NCI-H510A treated with DMSO at 0.1 percent for 48 hours (cell line): ENCODE data around the gene TTC28.
"Not testable (repeated sequence)": the region's sequence is repeated elsewhere in the genome, so short reads cannot be mapped to it uniquely, and the experiment has no call there.

Experiments
- DNase-seq: peaks from one replicate; lab custom pipeline; 2025; lab: John Stamatoyannopoulos, UW

TTC28 gene

GRCh38 chr22:28102151-28102812 lies 577.4 kb downstream of the TTC28 start:
- DNase-seq = no peak

DNA sequence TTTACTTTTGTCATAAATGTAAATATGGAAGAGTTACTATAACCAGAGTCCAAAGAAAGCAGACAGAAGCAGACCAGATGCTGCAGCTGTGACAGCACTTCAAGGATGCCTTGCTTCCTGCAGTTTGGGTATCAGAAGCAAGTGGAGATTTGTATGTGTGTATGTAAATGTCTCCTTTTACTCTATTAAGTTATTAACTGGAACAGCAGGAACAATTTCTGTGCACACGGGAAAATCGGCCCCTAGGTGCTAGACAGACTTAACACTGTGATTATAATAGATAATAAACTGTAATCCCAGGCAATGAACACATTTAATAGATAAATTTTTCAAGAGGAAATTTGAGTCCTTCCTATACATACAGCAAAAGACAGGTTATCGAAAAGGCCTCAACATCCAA lies 582.0 kb downstream of the TTC28 start:
- no peak for DNase-seq

DNA sequence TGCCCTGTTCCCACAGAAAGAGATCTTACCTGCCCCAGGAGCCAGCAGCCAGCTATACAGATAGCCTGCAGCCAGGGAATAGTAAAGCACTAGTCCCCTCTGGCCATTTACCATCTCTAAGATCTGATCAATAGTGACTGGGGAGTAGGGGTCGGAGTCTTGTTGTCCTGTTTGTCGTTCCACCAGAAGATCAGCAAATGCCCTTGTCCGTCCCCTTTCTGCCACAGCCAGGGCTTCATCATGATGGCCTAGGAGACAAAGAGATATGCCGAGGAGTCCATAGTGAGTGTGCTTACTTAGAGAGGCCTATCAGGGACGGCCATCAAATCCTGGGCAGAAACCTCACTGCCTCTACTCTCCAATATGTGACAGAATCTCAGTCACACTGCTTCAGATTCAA lies 583.5 kb downstream of the TTC28 start:
- DNase-seq = no peak

DNA sequence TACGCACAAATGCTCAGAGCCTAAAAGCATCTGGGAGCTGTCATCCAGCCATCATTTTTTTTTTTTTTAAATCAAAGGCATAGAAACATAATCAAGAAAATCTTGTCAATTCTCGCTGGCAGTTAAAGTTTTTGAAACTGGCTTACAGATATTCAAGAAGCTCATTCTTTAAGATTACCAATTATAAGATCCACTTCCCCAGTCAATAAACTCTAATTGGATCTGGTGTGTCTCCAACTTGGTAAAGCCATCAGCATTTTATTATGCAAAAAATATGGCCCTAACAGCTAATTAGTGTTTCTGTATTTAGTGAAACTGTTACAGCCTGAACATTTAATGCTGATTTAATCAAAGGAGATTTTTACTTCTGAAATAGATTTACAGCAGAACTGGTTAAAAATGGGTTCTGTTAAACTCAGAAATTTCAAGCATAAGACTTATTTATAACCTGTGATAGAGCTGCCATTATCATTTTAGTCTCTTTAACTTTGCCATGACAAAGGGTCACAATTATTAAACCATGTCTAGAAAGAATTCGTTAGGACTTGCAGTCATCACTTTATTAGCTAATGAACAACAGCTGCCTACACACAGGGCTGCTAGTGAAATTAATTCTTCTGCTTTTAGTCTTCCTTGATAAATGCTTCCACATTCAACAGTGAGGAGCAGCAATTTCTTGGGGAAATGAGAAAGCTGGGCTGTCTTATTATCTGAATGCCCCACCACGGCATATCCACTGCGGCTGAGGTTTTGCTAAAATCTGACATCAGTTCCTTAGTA lies 584.1 kb downstream of the TTC28 start:
- DNase-seq = no peak

GRCh38 chr22:28094771-28095170 lies 584.9 kb downstream of the TTC28 start:
- DNase-seq = no peak

DNA sequence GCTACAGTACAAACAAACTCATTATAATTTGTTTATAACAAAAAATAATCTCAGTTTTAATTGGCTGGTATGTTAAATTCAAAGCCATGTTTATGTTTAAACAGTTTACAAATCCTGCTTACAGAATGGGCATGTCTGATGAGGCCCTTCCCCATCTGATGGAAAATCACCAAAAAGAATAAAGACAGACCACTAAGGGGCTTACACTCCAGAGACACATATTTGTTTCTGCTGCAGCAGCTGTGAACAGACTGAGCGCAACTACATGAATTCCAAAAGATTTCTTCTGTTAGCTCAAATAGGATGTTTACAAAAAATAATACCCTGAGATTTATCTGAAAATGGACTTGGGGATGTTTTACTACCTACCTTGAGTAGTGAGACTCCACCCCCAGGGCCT lies 585.9 kb downstream of the TTC28 start:
- DNase-seq = no peak

DNA sequence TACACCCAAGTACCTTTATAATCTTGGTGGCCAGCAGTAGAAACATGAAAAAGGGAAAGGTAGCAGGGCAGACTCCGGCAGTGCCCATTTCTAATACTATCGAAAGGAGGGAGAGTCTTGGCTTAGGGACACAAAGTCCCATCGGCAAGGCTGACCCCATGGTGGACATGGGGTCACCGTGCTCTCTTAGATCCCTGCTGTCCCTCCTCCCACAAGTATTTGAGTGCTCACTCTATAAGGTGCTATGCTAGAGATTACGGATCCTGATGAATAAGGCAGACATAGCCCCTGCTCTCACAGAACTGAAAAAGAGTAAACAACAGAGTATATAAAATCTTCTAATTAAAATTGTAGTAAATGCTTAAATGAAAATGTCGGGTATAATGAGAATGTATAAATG lies 588.2 kb downstream of the TTC28 start:
- DNase-seq = no peak

- DNase-seq = not testable (repeated sequence)
Observed at GRCh38 chr22:28089541-28089940, 590.1 kb downstream of the TTC28 start.

- DNase-seq = no peak
Observed at GRCh38 chr22:28077166-28077565, 602.5 kb downstream of the TTC28 start.

DNA sequence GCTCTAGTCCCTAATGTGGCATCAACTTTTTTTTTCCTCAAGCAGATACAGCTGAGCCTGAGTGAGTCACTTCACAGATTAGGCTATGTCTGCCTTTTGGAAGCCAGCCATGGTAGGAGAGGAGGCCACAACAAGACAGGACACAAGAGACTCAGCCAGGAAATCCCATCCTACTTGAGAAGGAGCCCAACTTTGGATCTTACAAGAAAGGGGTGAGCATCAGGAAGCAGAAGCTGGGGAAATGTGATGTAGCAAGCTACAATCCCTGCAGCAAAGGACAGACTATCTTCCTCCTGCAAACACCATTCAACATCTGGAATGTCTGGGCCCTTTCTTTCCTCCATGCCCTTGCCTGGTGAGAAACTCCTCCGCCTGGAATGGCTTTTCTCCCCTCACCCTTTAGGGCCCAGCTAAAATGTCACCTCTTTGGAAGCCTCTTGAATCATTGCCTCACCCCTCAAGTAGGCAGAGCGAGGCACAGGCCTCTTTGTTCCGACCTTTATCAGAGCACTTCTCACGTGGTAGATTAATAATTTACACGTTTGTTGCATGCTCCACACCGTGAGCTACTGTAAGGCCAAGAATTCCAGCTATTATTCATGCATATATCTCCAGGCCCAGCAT lies 604.2 kb downstream of the TTC28 start:
- no peak for DNase-seq

- no peak for DNase-seq
Observed at GRCh38 chr22:28074526-28074925, 605.1 kb downstream of the TTC28 start.

DNA sequence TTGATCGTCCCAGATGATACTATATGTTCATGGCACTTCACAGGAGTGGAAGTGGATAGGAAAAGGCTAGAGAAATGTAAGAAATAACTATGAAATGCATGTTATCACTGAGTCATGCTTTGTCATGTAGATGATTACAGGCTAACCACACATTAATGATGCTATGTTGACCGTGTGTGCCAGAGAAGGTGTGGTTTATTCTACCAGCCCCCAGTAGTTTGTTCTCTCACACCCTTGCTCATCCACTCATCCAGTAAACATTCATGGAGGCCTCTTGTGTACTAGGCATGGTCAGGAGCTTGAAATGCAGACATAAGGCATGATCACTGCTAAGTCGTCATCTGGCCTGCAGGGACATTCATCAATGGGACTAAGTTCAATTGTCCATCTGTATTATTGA lies 607.6 kb downstream of the TTC28 start:
- no peak for DNase-seq

GRCh38 chr22:28068826-28069225 lies 610.8 kb downstream of the TTC28 start:
- DNase-seq = no peak

DNA sequence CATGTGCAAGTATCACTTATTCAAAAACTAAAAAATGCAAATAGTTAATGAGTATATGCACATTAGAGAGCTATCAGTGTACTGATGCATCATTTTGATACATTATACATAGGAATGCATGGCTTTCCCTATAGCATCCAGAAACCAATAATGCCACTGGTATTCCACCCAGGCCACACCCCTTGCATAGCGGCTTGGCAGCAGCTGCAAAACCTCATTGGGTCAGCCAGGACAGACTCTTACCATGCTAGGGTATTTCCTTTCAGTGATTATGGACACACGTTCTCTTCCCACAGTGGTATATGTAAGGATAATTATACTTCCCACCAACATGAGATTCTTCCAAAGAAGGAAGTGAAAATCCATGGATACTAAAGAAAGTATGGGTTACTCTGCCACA lies 614.7 kb downstream of the TTC28 start:
- no peak for DNase-seq

DNA sequence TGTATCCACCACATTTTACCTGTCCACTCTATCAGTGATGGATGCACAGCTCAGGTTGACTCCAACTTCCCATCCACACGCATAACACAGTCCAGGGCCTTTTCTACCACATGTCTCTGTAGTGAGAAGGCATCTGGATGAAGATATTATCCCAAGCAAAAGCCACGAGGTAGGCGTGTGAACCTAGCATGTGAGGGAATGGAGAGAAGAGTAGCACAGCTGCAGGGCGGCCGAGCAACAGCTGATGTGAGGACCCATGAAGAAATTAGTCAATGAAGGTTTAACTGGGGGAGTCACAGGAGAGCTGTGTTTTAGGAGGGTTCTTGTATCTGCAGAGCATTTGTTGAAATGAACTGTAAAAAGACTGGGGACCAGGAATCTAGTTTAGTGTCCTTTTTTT lies 616.0 kb downstream of the TTC28 start:
- DNase-seq = no peak

- not testable (repeated sequence) for DNase-seq
Observed at GRCh38 chr22:28060594-28060993, 619.0 kb downstream of the TTC28 start.

DNA sequence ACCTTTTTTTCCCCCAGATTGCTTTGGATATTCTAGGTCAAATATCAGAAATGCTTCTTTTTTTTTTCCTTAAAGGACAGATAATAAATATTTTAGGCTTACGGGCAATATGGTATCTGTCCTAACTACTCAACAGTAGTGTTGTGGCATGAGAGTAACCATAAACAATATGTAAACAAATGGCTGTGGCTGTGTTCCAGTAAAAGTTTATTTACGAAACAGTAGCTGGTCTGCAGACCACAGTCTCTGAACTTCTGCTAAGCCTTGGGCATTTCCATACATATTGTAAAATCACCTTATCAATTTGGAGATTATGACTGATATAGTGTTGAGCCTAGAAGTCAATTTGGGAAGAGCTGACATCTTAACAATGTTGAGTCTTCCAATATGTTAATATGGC lies 621.6 kb downstream of the TTC28 start:
- DNase-seq = no peak

- no peak for DNase-seq
Observed at GRCh38 chr22:28054819-28055208, 624.8 kb downstream of the TTC28 start.

- DNase-seq = no peak
Observed at GRCh38 chr22:28053896-28054818, 625.5 kb downstream of the TTC28 start.

DNA sequence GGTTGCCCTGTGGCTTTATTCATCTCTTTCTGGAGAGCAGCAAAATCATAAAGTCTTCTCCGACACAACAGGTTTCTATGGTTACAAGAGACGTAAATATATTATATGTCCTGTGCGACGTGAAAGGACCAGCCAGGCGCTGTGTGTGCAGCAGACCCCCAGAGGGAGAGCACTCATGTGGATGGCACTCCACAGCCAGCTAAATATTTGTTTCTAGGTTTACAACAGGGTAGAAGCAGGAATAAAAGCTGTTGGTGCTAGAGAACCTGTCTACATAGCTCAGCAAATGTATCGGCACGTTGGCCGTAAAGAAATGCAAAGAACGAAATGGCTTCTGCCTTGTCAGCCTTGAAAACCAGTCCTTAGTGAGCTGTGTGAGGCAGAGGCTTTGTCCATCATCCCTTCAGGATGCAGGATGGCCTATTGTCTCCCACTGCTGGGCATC lies 626.8 kb downstream of the TTC28 start:
- no peak for DNase-seq

- DNase-seq = peak; percentile 28
Observed at GRCh38 chr22:28051787-28052356, 627.8 kb downstream of the TTC28 start.
